Measurements from ENCODE around the gene GATA3.

- TF ChIP-seq CTCF (conservative IDR thresholded peaks at IDR 0.05; ENCODE audit: low read depth, low read length) (no peak), EZH2 (IDR thresholded peaks at IDR 0.05; ENCODE audit: borderline replicate concordance, low read depth, low read length, poor library complexity, severe bottlenecking) (no peak)
Measured at GRCh38 chr10:8044331-8044907, 10.1 kb upstream of the GATA3 start.
